WERI-Rb-1 (cell line): ENCODE measurements around the gene GRIK3.
A peak's percentile ranks its signal among the peaks of the same experiment; 100 is the strongest.
"Not testable (repeated sequence)": the region's sequence is repeated elsewhere in the genome, so short reads cannot be mapped to it uniquely, and the experiment has no call there.

Experiments
- DNase-seq: peaks from one replicate; pipeline ENCODE4 v3.0.0-alpha.2; 2020
- H3K27ac ChIP-seq: fragments of 250-450 bp; sonication (Bioruptor Pico); 2 replicates; pipeline ENCODE4 v1.5.1; 2020; ENCODE audit warnings: mild to moderate bottlenecking, moderate library complexity
- H3K27me3 ChIP-seq: fragments of 250-450 bp; sonication (Bioruptor Pico); 2 replicates; pipeline ENCODE4 v1.5.1; 2021; ENCODE audit warnings: mild to moderate bottlenecking, low read depth, moderate library complexity; ENCODE audit not compliant: insufficient read depth, severe bottlenecking
- H3K36me3 ChIP-seq: fragments of 250-450 bp; sonication (Bioruptor Pico); 2 replicates; pipeline ENCODE4 v1.5.1; 2020; ENCODE audit warnings: mild to moderate bottlenecking, moderate library complexity
- H3K4me3 ChIP-seq: 2 replicates; pipeline ENCODE4 v1.5.1; 2011; ENCODE audit warnings: low read depth, mild to moderate bottlenecking, control low read depth, low read length
- H3K9me3 ChIP-seq: fragments of 250-450 bp; sonication (Bioruptor Pico); 2 replicates; pipeline ENCODE4 v1.5.1; 2021; ENCODE audit warnings: mild to moderate bottlenecking, moderate library complexity; ENCODE audit not compliant: severe bottlenecking
- CTCF ChIP-seq: IDR thresholded peaks from 2 replicates; pipeline ENCODE4 v1.5.1; 2011; ENCODE audit warnings: low read depth, mild to moderate bottlenecking, control low read depth, inconsistent platforms, low read length

Gene GRIK3

GRCh38 chr1:36920801-36921405, 113.4 kb downstream of the GRIK3 start:
- Histone ChIP-seq H3K27ac (no peak overlapping the region), H3K36me3 (peaks cover 12% of the 10 kb centered on the region), H3K9me3 (no peaks in the 10 kb centered on the region), H3K27me3 (no peaks in the 10 kb centered on the region), H3K4me3 (no peak overlapping the region)
- no peak for DNase-seq
- TF ChIP-seq CTCF = no peak

- TF ChIP-seq CTCF = no peak
- H3K27me3 ChIP-seq = no peaks in the 10 kb centered on the region
- H3K36me3 ChIP-seq = peaks cover 12% of the 10 kb centered on the region
- H3K27ac ChIP-seq = no peak overlapping the region
- no peaks in the 10 kb centered on the region for H3K9me3 ChIP-seq
- no peak for DNase-seq
- no peak overlapping the region for H3K4me3 ChIP-seq
These were observed 113.9 kb downstream of the GRIK3 start for GRCh38 chr1:36920371-36920770.

- TF ChIP-seq CTCF = no peak
- Histone ChIP-seq H3K9me3 (no peaks in the 10 kb centered on the region), H3K36me3 (peaks cover 13% of the 10 kb centered on the region), H3K27ac (no peak overlapping the region), H3K27me3 (no peaks in the 10 kb centered on the region), H3K4me3 (no peak overlapping the region)
- DNase-seq = no peak
These were observed 114.7 kb downstream of the GRIK3 start for GRCh38 chr1:36919491-36920145.

- no peak for DNase-seq
- Histone ChIP-seq H3K4me3 (no peak overlapping the region), H3K9me3 (no peaks in the 10 kb centered on the region), H3K27me3 (no peaks in the 10 kb centered on the region), H3K27ac (no peak overlapping the region), H3K36me3 (peaks cover 15% of the 10 kb centered on the region)
- TF ChIP-seq CTCF = no peak
These were observed 115.7 kb downstream of the GRIK3 start for GRCh38 chr1:36918604-36919003.

GRCh38 chr1:36916542-36916941, 117.8 kb downstream of the GRIK3 start:
- not testable (repeated sequence) for H3K9me3 ChIP-seq, H3K27ac ChIP-seq, H3K4me3 ChIP-seq, H3K27me3 ChIP-seq, DNase-seq
- peaks cover 15% of the 10 kb centered on the region for H3K36me3 ChIP-seq

- H3K9me3 ChIP-seq = no peaks in the 10 kb centered on the region
- no peak overlapping the region for H3K27ac ChIP-seq
- peak; percentile 42 for DNase-seq
- TF ChIP-seq CTCF = no peak
- H3K27me3 ChIP-seq = no peaks in the 10 kb centered on the region
- no peak overlapping the region for H3K4me3 ChIP-seq
- peaks cover 15% of the 10 kb centered on the region for H3K36me3 ChIP-seq
These were observed 120.7 kb downstream of the GRIK3 start for GRCh38 chr1:36913484-36914060.
